ENCODE data around the gene FFAR3. TPM values are rescaled to one million over a fixed set of nuclear protein-coding genes. Genes with fewer than 3 reads are reported as not detected.

The FFAR3 gene
- total RNA-seq, 2 experiments from 2014 or later = 0.19 TPM; not detected in 1

GRCh38 chr19:35340431-35340830, 17.8 kb upstream of the FFAR3 start:
- Histone ChIP-seq H3K79me2 (ENCODE audit: insufficient read depth, low read depth, low read length) (peaks cover 18% of the 10 kb centered on the region; the same call in 1 of the 2 replicates), H4K20me1 (ENCODE audit: insufficient read depth, low read length) (peaks cover 8% of the 10 kb centered on the region), H3K36me3 (ENCODE audit: insufficient read depth, low read length) (peaks cover 99% of the 10 kb centered on the region), H2AFZ (ENCODE audit: low read length) (no peak overlapping the region), H3K9me3 (ENCODE audit: low read length) (no peaks in the 10 kb centered on the region), H3K4me2 (ENCODE audit: low read length) (no peak overlapping the region), H3K4me1 (ENCODE audit: insufficient read depth, low read length, poor library complexity, severe bottlenecking) (peaks cover 33% of the 10 kb centered on the region), H3K9me2 (ENCODE audit: insufficient read depth, low read length) (no peaks in the 10 kb centered on the region), H3K4me3 (ENCODE audit: low read depth, low read length, poor library complexity, severe bottlenecking) (no peak overlapping the region), H3K27ac (ENCODE audit: low read depth, low read length, poor library complexity, severe bottlenecking) (no peak overlapping the region)
- BruUV-seq (replicated peaks) = no TSS peak
- TF ChIP-seq EZH2phosphoT487 (IDR thresholded peaks at IDR 0.05; ENCODE audit: borderline replicate concordance, low read depth, low read length) (no peak), CTCF (conservative IDR thresholded peaks at IDR 0.05; ENCODE audit: low read length) (no peak)
- POLR2A ChIA-PET = interaction anchor here (0.6 kb wide), 1 partner anchor 74 kb away, joined by 3 read pairs; no protein-coding TSS in a partner anchor
- CTCF ChIA-PET (ENCODE audit: unreplicated experiment) = no interaction called here
- intact Hi-C loops (cut with micrococcal nuclease; ENCODE audit: unreplicated experiment) = no loop called here
- DNase-seq (ENCODE audit: low spot score) = no peak

GRCh38 chr19:35341006-35341405, 17.3 kb upstream of the FFAR3 start:
- Histone ChIP-seq H3K27ac (ENCODE audit: low read depth, low read length, poor library complexity, severe bottlenecking) (no peak overlapping the region), H3K4me1 (ENCODE audit: insufficient read depth, low read length, poor library complexity, severe bottlenecking) (peaks cover 38% of the 10 kb centered on the region), H4K20me1 (ENCODE audit: insufficient read depth, low read length) (peaks cover 6% of the 10 kb centered on the region), H2AFZ (ENCODE audit: low read length) (no peak overlapping the region), H3K4me2 (ENCODE audit: low read length) (no peak overlapping the region), H3K79me2 (ENCODE audit: insufficient read depth, low read depth, low read length) (peaks cover 12% of the 10 kb centered on the region; the same call in 1 of the 2 replicates), H3K4me3 (ENCODE audit: low read depth, low read length, poor library complexity, severe bottlenecking) (no peak overlapping the region), H3K9me3 (ENCODE audit: low read length) (no peaks in the 10 kb centered on the region), H3K36me3 (ENCODE audit: insufficient read depth, low read length) (peaks cover 99% of the 10 kb centered on the region), H3K9me2 (ENCODE audit: insufficient read depth, low read length) (no peaks in the 10 kb centered on the region)
- no peak for DNase-seq (ENCODE audit: low spot score)
- TF ChIP-seq CTCF (conservative IDR thresholded peaks at IDR 0.05; ENCODE audit: low read length) (no peak), EZH2phosphoT487 (IDR thresholded peaks at IDR 0.05; ENCODE audit: borderline replicate concordance, low read depth, low read length) (no peak)
- POLR2A ChIA-PET = interaction anchor here (0.6 kb wide), 2 partner anchors 9 to 75 kb away, joined by 3 read pairs; no protein-coding TSS in a partner anchor
- intact Hi-C loops (cut with micrococcal nuclease; ENCODE audit: unreplicated experiment) = no loop called here
- CTCF ChIA-PET (ENCODE audit: unreplicated experiment) = no interaction called here
- no TSS peak for BruUV-seq (replicated peaks)

GRCh38 chr19:35341565-35342225, 16.6 kb upstream of the FFAR3 start:
- CTCF ChIA-PET (ENCODE audit: unreplicated experiment) = no interaction called here
- Histone ChIP-seq H3K4me3 (ENCODE audit: low read depth, low read length, poor library complexity, severe bottlenecking) (no peak overlapping the region), H3K27ac (ENCODE audit: low read depth, low read length, poor library complexity, severe bottlenecking) (no peak overlapping the region), H4K20me1 (ENCODE audit: insufficient read depth, low read length) (no peaks in the 10 kb centered on the region; the same call in 1 of the 2 replicates), H3K4me1 (ENCODE audit: insufficient read depth, low read length, poor library complexity, severe bottlenecking) (peaks cover 39% of the 10 kb centered on the region), H3K4me2 (ENCODE audit: low read length) (no peak overlapping the region), H2AFZ (ENCODE audit: low read length) (no peak overlapping the region), H3K9me3 (ENCODE audit: low read length) (no peaks in the 10 kb centered on the region), H3K9me2 (ENCODE audit: insufficient read depth, low read length) (no peaks in the 10 kb centered on the region), H3K79me2 (ENCODE audit: insufficient read depth, low read depth, low read length) (peaks cover 5% of the 10 kb centered on the region; the same call in 1 of the 2 replicates), H3K36me3 (ENCODE audit: insufficient read depth, low read length) (peaks cover 99% of the 10 kb centered on the region)
- no TSS peak for BruUV-seq (replicated peaks)
- no peak for DNase-seq (ENCODE audit: low spot score)
- POLR2A ChIA-PET = interaction anchor here (0.6 to 1.0 kb wide), 2 partner anchors 10 to 11 kb away, joined by 3 to 4 read pairs; no protein-coding TSS in a partner anchor
- TF ChIP-seq CTCF (conservative IDR thresholded peaks at IDR 0.05; ENCODE audit: low read length) = no peak
- TF ChIP-seq EZH2phosphoT487 (IDR thresholded peaks at IDR 0.05; ENCODE audit: borderline replicate concordance, low read depth, low read length) = no peak
- intact Hi-C loops (cut with micrococcal nuclease; ENCODE audit: unreplicated experiment) = no loop called here
